NCI-H128 (cell line): ENCODE measurements around the gene YWHAQ.

Experiments
- DNase-seq: peaks from one replicate; lab custom pipeline; 2025; ENCODE audit not compliant: unreplicated experiment; lab: John Stamatoyannopoulos, UW

YWHAQ gene

DNA sequence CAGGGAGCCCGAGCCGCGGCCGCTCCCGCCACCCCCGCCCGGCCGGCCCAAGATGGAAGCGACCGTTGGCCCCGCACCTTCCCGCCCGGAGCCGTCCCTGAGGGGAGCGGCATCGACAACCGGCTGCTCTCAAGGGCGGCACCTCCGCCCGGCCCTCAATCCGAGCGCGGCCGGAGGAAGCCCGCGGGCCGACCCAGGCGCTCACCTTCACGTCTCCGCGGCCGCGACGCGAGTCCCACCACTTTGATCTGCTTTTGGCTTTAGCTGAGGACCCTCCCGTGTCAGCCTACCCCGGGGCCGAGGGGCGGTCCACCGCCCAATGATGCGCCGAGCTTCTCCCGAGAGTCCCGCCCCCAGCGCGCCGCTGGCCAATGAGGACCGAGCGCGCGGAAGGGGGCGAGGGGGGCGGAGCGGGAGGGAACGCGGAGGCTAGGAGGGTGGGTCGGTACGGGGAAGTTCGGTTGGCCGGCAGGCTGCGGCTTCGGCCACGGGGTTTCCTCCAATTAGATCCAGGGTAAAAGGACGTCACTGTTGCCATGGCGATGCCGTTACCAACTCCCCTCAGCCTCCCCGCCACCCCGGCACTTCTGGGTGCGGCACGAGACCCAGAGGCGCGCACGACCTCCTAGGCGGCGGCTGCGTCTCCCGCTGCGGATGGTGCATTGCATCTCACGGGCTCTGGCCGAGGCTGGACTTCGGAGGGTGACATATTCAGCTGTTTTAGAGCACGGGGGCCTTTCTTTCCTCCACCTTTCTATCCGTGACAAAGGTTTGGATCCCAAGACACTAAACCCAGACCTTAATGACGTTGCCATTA lies at the start of gene YWHAQ:
Gene YWHAQ, minus strand, starts transcription at position 262 of the 817 bp plus-strand sequence. CDS start 545 bp downstream, outside the sequence.
- DNase-seq = peak; percentile 98

- DNase-seq = no peak
These were observed 49.3 kb upstream of the YWHAQ start for GRCh38 chr2:9680082-9680481.

- DNase-seq = no peak
These were observed 48.4 kb upstream of the YWHAQ start for GRCh38 chr2:9679218-9679617.

DNA sequence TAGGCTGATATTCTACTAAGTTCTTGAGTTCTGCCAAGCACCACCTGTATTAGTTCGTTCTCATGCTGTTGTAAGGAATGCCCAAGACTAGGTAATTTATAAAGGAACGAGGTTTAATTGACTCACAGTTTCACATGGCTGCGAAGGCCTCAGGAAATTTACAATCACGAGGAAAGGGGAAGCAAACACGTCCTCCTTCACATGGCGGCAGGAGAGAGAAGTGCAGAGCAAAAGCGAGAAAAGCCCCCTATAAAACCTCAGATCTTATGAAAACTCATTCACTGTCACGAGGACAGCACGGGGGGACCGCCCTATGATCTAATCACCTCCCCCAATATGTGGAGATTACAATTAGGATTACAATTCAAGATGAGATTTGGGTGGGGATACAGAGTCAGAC lies 47.7 kb upstream of the YWHAQ start:
- DNase-seq = no peak

GRCh38 chr2:9675415-9676351 lies 44.9 kb upstream of the YWHAQ start:
- no peak for DNase-seq

DNA sequence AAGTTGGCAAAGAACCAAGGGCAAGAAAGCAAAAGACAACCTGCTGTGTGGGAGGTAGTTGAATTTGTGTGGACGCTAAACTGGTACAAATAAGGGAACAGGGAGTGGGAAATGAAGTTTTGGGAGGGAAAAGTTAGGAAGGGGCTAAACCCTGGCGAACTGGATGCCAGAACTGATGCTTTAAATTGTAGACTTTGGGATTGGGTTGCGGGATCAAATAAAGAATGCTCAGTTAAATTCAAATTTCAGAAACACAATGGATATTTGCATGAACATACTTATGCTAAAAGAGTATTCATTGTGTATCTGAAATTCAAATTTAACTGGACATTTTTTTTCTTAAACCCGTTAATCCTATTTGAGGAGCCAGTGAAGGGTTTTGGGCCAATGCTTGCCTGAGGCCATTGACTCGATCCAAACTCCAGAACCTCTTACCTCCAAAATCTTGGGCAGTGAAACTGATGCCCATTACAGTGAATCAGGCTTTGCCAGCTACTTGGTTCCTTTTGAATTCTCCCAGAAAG lies 44.2 kb upstream of the YWHAQ start:
- DNase-seq = no peak

- no peak for DNase-seq
These were observed 43.2 kb upstream of the YWHAQ start for GRCh38 chr2:9673914-9674481.

- peak; percentile 32 for DNase-seq
These were observed 38.0 kb upstream of the YWHAQ start for GRCh38 chr2:9668687-9669345.

DNA sequence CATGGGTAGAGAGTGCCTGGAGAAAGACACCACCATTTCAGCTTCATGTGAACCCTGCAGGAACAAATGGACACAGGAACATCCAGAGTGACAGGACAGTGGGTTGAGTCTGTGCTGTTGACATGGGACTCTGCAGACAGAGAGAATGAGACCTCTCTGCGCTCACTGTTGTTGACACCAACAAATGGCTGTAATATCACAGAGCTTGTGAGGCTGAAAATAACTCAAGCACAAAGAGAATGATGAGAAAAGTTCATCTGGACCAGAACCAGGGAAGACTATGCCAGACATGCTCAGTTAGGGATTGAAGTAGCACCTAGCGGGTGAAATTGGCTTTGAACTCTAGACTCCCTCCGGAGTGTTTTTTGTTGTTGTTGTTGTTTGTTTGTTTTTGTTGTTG lies 37.0 kb upstream of the YWHAQ start:
- no peak for DNase-seq

DNA sequence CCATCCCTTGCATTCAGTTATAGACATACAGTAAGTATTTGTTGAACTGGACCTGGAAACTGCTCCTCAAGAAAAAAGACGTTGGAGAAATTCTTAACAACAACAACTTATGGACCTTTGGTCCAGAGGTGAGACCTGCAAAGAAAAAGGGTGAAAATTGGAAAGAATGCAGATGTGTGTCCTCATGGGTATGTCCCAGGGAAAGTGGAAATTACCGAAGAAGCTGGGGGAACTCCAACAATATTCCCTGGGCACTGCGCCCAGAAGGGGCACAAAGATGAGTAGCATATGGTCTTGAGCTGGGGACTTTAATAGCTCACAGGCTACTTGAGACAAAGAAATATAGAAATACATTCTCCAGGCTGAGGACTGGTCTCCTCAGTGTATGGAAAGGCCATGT lies 35.5 kb upstream of the YWHAQ start:
- DNase-seq = no peak

- DNase-seq = no peak
These were observed 35.1 kb upstream of the YWHAQ start for GRCh38 chr2:9665898-9666297.

DNA sequence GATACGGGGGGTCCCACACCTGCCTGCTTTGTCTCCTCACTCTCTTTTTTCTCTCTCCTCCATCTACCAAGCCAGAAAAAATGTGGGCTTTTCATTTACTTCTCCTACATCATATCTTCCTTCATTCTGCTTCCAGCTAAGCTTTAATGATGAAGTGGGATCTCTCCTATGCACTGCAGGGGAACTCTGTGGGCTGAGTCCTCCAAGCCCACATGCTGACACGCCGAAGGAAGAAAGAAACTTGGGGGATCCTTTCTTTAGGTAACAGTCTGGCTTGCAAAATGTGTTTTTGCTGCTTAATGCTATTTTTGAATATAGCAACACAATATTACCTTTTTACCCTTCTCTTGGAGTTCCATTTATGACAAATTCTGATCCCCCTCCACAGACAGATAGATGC lies 33.6 kb upstream of the YWHAQ start:
- DNase-seq = no peak

- no peak for DNase-seq
These were observed 32.4 kb upstream of the YWHAQ start for GRCh38 chr2:9663008-9663879.

GRCh38 chr2:9661261-9661660 lies 30.5 kb upstream of the YWHAQ start:
- DNase-seq = no peak

GRCh38 chr2:9660781-9661180 lies 30.0 kb upstream of the YWHAQ start:
- no peak for DNase-seq

GRCh38 chr2:9660154-9660553 lies 29.4 kb upstream of the YWHAQ start:
- no peak for DNase-seq

- DNase-seq = no peak
These were observed 28.2 kb upstream of the YWHAQ start for GRCh38 chr2:9658972-9659371.

- no peak for DNase-seq
These were observed 26.9 kb upstream of the YWHAQ start for GRCh38 chr2:9657731-9658130.

GRCh38 chr2:9657083-9657482 lies 26.3 kb upstream of the YWHAQ start:
- no peak for DNase-seq

- DNase-seq = no peak
These were observed 25.5 kb upstream of the YWHAQ start for GRCh38 chr2:9656270-9656766.
